NCI-H2081 treated with DMSO at 0.1 percent for 48 hours (cell line): ENCODE measurements around the gene HMGB2.

Experiments used
- DNase-seq: peaks from one replicate; lab custom pipeline; 2025; lab: John Stamatoyannopoulos, UW

HMGB2 gene

DNA sequence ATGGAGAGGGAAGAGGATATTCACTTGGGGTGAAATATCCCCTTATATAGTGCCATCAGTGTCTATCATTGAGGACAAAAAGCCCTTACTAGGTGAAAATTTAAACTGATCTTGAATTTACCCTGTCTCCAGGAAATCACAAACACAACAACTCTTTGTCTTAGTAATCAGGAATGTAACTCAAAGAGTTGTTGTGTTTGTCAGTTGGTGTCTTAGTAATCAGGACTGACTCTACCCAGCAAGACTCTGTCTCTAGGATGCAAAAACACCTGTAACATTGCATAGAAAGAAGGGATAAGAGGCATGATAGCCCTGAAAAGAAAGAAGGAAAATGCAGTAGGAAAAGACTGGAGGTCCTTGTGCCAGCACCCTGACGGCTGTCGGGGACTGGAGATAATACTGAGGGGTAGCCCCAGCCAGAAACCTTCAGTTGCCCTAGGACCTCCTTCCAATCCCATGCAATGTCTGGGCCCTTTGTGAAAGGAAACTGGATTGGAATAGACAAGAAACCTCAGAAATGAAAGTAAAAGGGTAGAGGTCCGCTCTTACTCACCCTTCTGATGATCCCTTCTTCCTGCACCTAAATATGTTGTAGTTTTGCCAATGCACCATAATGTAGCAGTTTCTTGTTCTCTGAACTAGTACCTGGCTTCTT, 45.3 kb downstream of the HMGB2 start:
- DNase-seq: no peak

DNA sequence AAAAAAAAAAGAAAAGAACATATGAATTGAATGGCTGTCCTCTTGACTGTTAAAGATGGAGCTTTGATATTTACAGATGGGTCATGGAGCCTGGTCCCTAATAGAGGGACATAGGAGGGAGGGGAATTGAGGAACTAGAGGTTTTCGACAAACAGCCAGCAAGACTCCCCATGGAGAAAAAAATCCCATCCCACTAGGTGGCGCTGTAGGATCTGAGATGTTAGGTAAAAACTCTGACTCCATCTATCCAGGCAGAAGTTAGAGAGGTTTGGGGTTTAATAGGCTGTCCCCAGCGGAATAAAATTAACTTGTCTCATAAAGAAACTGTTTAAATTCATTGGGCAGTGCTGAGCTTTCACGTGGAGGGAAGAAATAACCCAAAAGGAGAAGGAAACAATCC, 45.9 kb downstream of the HMGB2 start:
- DNase-seq: no peak

DNA sequence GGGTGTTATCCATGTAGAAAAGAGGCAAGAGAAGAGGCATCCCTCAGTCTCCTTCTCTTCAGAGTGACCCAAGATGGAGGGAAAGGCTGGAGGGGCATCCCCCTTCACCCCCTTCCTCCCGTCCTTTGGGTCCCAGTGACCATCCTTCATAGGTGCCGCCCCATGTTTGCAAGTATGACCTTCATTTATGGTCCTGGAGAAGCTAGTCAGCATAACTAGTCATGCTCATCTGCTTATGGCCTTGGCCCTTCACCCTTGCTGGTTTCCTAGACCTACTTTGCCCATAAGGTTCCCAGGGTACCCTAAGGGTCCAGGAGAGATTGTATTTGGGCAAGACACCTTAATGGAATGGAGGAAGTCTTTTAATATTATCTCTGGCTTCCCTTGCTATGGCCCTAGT, 46.7 kb downstream of the HMGB2 start:
- DNase-seq: no peak

DNA sequence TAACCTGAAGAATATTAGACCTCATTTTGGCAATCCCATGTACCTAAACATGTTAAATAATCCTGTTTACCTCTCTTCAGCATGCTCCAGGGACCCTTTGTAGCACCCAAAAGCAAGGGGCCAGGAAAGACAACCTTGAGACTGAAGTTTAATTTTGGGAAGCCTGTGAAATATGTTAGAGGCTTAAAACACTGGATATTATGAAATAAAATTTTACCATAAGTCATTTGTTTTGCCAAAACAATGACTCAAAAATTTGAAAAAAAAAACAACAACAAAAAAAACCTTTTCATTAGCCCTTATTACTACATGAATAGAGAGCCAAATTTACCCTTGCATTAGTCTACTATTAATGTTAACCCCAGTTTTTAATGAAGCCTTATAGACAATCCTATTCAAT, 49.7 kb downstream of the HMGB2 start:
- DNase-seq: no peak

DNA sequence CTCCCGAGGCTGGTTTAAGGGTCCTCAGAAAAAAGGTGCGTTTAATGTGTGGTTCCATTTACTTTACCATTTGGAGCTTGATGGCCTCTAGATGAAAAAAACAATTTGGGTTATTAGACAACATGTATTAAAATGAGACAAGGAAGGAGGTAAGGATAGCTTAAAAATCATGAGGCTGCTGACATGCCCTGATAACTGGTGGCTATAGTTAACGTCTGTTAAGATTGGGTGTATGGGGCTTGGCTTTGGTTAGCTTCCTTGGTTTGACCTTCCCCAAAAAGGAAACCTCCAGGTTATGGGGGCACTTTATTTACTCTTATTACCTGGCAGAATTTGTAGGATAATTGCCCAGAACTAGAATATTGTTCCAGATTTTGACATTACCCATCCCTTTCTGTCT, 51.5 kb downstream of the HMGB2 start:
- no peak for DNase-seq

DNA sequence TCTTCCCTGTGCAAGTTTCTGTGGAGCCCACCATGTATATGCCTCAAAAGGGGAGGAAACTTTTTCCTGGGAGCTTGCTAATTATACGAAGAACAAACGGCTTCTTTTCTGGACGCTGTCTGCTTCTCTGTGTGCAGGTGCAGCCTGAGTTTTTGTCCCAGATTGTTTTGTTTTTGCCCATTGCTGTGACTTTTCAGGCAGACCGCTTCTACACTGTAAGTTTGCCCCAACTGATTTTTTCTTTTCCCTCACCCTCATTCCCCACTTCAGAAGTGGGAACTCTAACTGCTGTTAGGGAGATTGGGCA, 51.9 kb downstream of the HMGB2 start:
- DNase-seq: no peak

DNA sequence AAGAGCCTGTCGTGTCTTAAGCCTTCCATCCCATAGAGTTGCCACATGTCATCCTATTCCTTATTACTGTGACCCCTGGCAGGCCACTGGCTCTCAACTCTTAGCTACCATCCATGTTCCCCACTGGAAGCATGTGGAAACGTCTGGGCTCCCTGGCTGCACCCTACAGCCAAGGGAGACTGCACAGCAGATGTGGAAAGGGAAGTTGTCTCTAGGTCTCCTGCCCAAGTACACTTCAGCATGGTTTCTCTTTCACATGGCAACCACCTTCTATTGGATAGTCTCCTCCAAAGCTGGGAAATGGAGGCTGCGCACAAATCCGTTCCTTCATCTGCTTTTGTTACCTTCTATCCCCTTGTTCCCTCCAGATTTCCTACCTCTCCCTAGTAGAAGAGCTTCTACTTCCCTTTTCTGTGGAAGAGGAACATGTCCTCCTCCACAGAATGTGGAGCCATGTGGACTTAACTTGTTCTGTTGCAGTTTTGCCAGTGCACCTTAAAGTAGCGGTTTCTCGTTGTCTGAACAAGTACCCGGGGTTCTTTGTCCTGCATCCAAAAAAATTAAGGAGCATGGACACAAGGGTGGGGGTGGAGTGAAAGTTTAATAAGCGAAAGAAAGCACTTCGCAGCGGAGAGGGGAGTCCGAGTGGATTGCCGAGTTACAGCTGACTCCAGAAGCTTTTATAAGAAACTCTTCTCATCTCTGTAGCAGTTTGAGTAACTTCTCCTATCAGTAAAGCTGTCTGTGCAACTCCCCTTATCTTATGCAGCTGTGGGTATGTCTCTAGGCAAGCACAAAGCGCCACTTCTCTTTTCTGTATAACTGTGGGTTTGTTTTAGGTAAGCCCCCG, 52.5 kb downstream of the HMGB2 start:
- DNase-seq: no peak
